Measurements from ENCODE around the gene MLST8. TPM values are rescaled to one million over a fixed set of nuclear protein-coding genes. Genes with fewer than 3 reads are reported as not detected.

MLST8 gene
- total and polyA plus RNA-seq, 3 experiments from 2014 or later: 30.8 to 76.8 (median 75.4) TPM

- Mint-ChIP-seq H3K27ac (no peak overlapping the region), H3K36me3 (peaks cover 0 to 43% (median 4%) of the 10 kb centered on the region in 3 donors), H3K27me3 (no peaks in the 10 kb centered on the region), H3K9me3 (no peaks in the 10 kb centered on the region), H3K4me1 (peaks cover 24 to 46% (median 29%) of the 10 kb centered on the region in 3 donors), H3K4me3 (no peak overlapping the region)
- no peak overlapping the region for H3K27ac ChIP-seq (ENCODE audit: low read depth, low read length)
- no peak for DNase-seq
- no peaks in the 10 kb centered on the region for H3K9me3 ChIP-seq (ENCODE audit: low read length)
- no peaks in the 10 kb centered on the region for H3K27me3 ChIP-seq (ENCODE audit: insufficient read depth, low read length, poor library complexity, severe bottlenecking)
- H3K36me3 ChIP-seq (ENCODE audit: insufficient read depth, low read length): peaks cover 3% of the 10 kb centered on the region
- POLR2A ChIA-PET: no interaction called here
- no peak overlapping the region for H3K4me3 ChIP-seq (ENCODE audit: low read length)
- H3K4me1 ChIP-seq (ENCODE audit: insufficient read depth, low read length): peaks cover 27% of the 10 kb centered on the region
- CTCF ChIA-PET: no interaction called here
Observed at GRCh38 chr16:2208308-2208707, 3.1 kb downstream of the MLST8 start.

DNA sequence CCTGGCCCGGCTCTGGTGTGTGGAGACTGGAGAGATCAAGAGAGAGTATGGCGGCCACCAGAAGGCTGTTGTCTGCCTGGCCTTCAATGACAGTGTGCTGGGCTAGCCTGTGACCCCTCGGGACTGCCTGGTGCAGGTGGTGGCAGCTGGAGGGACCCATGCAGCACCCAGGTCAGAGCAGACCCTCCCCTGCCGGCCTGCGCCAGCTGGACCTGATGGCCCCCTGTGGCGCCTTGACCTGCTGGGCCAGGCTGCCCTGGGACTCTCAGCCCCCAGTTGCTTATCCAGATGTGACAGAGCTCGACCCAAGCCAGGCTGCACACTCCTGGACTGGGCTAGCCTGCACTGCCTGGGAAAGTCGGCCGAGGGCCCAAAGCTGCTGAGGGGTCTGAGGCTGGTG, 3.5 kb downstream of the MLST8 start:
- Histone ChIP-seq H3K4me3 (ENCODE audit: low read length) (no peak overlapping the region), H3K27ac (ENCODE audit: low read depth, low read length) (no peak overlapping the region), H3K36me3 (ENCODE audit: insufficient read depth, low read length) (peaks cover 3% of the 10 kb centered on the region), H3K9me3 (ENCODE audit: low read length) (no peaks in the 10 kb centered on the region), H3K27me3 (ENCODE audit: insufficient read depth, low read length, poor library complexity, severe bottlenecking) (no peaks in the 10 kb centered on the region), H3K4me1 (ENCODE audit: insufficient read depth, low read length) (peaks cover 31% of the 10 kb centered on the region)
- Mint-ChIP-seq H3K4me1 (peaks cover 26 to 48% (median 34%) of the 10 kb centered on the region in 3 donors), H3K27ac (no peak overlapping the region), H3K36me3 (peaks cover 0 to 46% (median 4%) of the 10 kb centered on the region in 3 donors), H3K9me3 (no peaks in the 10 kb centered on the region), H3K27me3 (no peaks in the 10 kb centered on the region), H3K4me3 (no peak overlapping the region)
- POLR2A ChIA-PET: no interaction called here
- no peak for DNase-seq
- CTCF ChIA-PET: no interaction called here

DNA sequence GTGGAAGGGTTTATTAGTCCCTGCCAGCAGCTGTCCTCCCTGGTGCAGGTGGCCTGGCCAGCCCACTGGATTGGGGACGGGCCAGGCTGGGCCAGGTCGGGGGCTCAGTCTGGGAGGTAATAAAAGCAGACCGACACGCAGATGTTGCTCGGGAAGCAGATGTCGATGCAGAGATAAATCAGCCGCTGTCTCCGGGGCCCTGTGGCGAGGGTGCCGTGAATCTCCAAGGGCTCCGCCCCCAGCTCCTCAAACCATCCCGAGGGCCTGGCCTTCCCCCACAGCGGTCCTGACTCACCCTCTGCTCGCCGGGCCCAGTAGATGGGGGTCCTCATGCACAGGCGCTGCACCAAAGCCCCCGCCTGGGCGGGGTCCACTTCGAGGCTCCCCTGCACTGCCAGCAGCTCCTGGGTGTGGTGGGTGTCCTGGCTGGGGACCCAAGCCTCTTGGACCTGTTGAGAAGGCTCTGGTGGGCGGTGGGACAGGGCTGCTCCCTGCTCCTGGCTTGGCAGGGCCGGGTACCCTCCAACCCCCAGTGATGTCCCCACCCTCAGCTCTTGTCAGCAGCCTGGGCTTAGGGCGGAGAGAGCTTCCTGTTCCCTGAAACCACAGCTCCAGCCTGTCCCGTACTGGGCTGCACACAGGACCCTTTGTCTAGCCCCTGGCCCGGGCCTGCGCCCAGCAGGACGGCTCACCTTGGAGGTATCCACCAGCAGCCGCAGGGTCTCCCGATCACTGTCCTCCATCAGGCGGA, 4.2 kb downstream of the MLST8 start:
- Histone ChIP-seq H3K27me3 (ENCODE audit: insufficient read depth, low read length, poor library complexity, severe bottlenecking) (no peaks in the 10 kb centered on the region), H3K27ac (ENCODE audit: low read depth, low read length) (no peak overlapping the region), H3K4me3 (ENCODE audit: low read length) (no peak overlapping the region), H3K9me3 (ENCODE audit: low read length) (no peaks in the 10 kb centered on the region), H3K36me3 (ENCODE audit: insufficient read depth, low read length) (peaks cover 3% of the 10 kb centered on the region), H3K4me1 (ENCODE audit: insufficient read depth, low read length) (peaks cover 31% of the 10 kb centered on the region)
- no peak overlapping the region for H3K27ac Mint-ChIP-seq
- no peak overlapping the region for H3K4me3 Mint-ChIP-seq
- no peaks in the 10 kb centered on the region for H3K9me3 Mint-ChIP-seq
- no peak for DNase-seq
- no peaks in the 10 kb centered on the region for H3K27me3 Mint-ChIP-seq
- peaks cover 0 to 46% (median 4%) of the 10 kb centered on the region in 3 donors for H3K36me3 Mint-ChIP-seq
- ChIA-PET CTCF (no interaction called here), POLR2A (no interaction called here)
- H3K4me1 Mint-ChIP-seq: peaks cover 24 to 47% (median 32%) of the 10 kb centered on the region in 3 donors

GRCh38 chr16:2210009-2210332, 4.7 kb downstream of the MLST8 start:
- peaks cover 26% of the 10 kb centered on the region for H3K4me1 ChIP-seq (ENCODE audit: insufficient read depth, low read length)

GRCh38 chr16:2210386-2211365, 5.4 kb downstream of the MLST8 start, which contains the start of gene BRICD5:
Gene BRICD5, minus strand, starts transcription at chr16:2210863. Its CDS starts 30 bp downstream, at chr16:2210833.
- ChIA-PET CTCF (no interaction called here), POLR2A (no interaction called here)
- Histone ChIP-seq H3K9me3 (ENCODE audit: low read length) (no peaks in the 10 kb centered on the region), H3K4me1 (ENCODE audit: insufficient read depth, low read length) (peaks cover 26% of the 10 kb centered on the region), H3K27ac (ENCODE audit: low read depth, low read length) (no peak within 1 kb of the TSS), H3K27me3 (ENCODE audit: insufficient read depth, low read length, poor library complexity, severe bottlenecking) (no peaks in the 10 kb centered on the region), H3K4me3 (ENCODE audit: low read length) (no peak within 1 kb of the TSS), H3K36me3 (ENCODE audit: insufficient read depth, low read length) (peaks cover 3% of the 10 kb centered on the region)
- no peak for DNase-seq
- Mint-ChIP-seq H3K4me1 (peaks cover 23 to 46% (median 33%) of the 10 kb centered on the region in 3 donors), H3K36me3 (peaks cover 0 to 45% (median 4%) of the 10 kb centered on the region in 3 donors), H3K27ac (peak within 1 kb of the TSS in 2 of 8 donors; percentile 20 to 21), H3K4me3 (no peak within 1 kb of the TSS), H3K27me3 (no peaks in the 10 kb centered on the region), H3K9me3 (no peaks in the 10 kb centered on the region)

More at GRCh38 chr16:2210009-2210332, 4.7 kb downstream of the MLST8 start:
- CTCF ChIA-PET: no interaction called here
- Mint-ChIP-seq H3K27ac (peak overlapping the region in 1 of 8 donors; percentile 21), H3K4me3 (no peak overlapping the region), H3K9me3 (no peaks in the 10 kb centered on the region), H3K4me1 (peaks cover 21 to 43% (median 29%) of the 10 kb centered on the region in 3 donors), H3K27me3 (no peaks in the 10 kb centered on the region), H3K36me3 (peaks cover 0 to 46% (median 4%) of the 10 kb centered on the region in 3 donors)
- DNase-seq: no peak
- Histone ChIP-seq H3K9me3 (ENCODE audit: low read length) (no peaks in the 10 kb centered on the region), H3K4me3 (ENCODE audit: low read length) (no peak overlapping the region), H3K36me3 (ENCODE audit: insufficient read depth, low read length) (peaks cover 3% of the 10 kb centered on the region), H3K27me3 (ENCODE audit: insufficient read depth, low read length, poor library complexity, severe bottlenecking) (no peaks in the 10 kb centered on the region), H3K27ac (ENCODE audit: low read depth, low read length) (no peak overlapping the region)
- POLR2A ChIA-PET: no interaction called here

- POLR2A ChIA-PET: no interaction called here
- Mint-ChIP-seq H3K27ac (peak overlapping the region in 1 of 8 donors; percentile 20), H3K4me3 (peak overlapping the region in 4 of 7 donors; percentile 28 to 66 (median 40))
Observed at GRCh38 chr16:2211923-2212347, 6.7 kb downstream of the MLST8 start.

DNA sequence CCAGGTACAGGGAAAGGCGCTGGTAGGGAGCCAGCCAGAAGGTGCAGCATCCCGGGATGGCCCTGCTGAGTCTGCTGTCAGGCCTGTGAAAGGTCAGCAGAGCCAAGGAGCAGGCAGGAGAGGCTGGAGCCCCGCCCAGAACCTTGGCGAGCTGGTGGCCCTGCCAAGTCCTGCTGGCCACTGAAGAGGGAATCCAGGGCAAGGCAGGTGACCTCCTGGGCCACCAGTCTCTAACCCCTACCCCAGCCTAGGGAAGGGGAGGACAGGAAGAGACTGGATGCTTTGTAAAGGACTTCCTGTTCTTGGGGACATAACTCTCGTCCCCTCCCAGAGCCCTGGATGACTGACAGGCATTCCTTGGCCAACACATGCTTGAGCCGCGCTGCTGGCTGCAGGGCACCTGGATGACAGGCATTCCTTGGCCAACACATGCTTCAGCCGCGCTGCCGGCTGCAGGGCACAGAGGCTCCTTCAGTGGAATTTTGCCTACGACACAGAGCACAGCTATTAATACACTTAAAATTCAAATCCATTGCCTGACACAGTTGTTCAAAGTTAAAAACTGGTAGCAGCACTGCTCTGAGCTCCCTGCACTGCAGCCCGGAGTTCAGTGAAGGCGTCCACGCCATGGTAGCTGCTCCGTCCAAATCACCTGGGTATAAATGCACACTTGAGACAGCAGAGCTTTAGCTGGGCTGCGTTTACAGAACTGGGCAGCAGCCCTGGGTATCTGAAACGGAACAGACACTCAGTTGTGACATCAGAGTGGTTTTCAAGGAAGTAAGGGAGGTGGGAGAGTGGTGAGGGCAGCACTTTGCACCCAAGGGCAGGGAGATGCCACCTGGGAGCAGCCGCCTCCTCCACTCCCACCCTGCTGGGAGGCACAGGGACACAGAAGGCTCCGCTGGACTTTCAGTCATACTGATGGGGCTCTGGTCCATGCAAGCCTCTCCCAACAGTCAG, 7.4 kb downstream of the MLST8 start:
- Mint-ChIP-seq H3K4me1 (peaks cover 18 to 29% (median 20%) of the 10 kb centered on the region in 3 donors), H3K4me3 (peak overlapping the region; percentile 43 to 88 (median 74)), H3K36me3 (peaks cover 0 to 32% (median 2%) of the 10 kb centered on the region in 3 donors), H3K27me3 (no peaks in the 10 kb centered on the region), H3K9me3 (no peaks in the 10 kb centered on the region), H3K27ac (peak overlapping the region in 1 of 8 donors; percentile 95)
- DNase-seq: no peak
- H3K36me3 ChIP-seq (ENCODE audit: insufficient read depth, low read length): no peaks in the 10 kb centered on the region
- H3K4me3 ChIP-seq (ENCODE audit: low read length): peak overlapping the region; percentile 41
- H3K4me1 ChIP-seq (ENCODE audit: insufficient read depth, low read length): peaks cover 15% of the 10 kb centered on the region
- peak overlapping the region; percentile 48 for H3K27ac ChIP-seq (ENCODE audit: low read depth, low read length)
- no peaks in the 10 kb centered on the region for H3K27me3 ChIP-seq (ENCODE audit: insufficient read depth, low read length, poor library complexity, severe bottlenecking)
- POLR2A ChIA-PET: no interaction called here
- no peaks in the 10 kb centered on the region for H3K9me3 ChIP-seq (ENCODE audit: low read length)
- CTCF ChIA-PET: interaction anchor here (1.1 to 1.3 kb wide), 2 partner anchors 39 to 56 kb away, joined by 3 read pairs; partner anchors contain the start of gene ECI1

More at GRCh38 chr16:2211923-2212347, 6.7 kb downstream of the MLST8 start:
- H3K27me3 Mint-ChIP-seq: no peaks in the 10 kb centered on the region
- Histone ChIP-seq H3K27ac (ENCODE audit: low read depth, low read length) (no peak overlapping the region), H3K9me3 (ENCODE audit: low read length) (no peaks in the 10 kb centered on the region), H3K27me3 (ENCODE audit: insufficient read depth, low read length, poor library complexity, severe bottlenecking) (no peaks in the 10 kb centered on the region), H3K36me3 (ENCODE audit: insufficient read depth, low read length) (peaks cover 3% of the 10 kb centered on the region), H3K4me3 (ENCODE audit: low read length) (no peak overlapping the region), H3K4me1 (ENCODE audit: insufficient read depth, low read length) (peaks cover 15% of the 10 kb centered on the region)
- peaks cover 20 to 36% (median 25%) of the 10 kb centered on the region in 3 donors for H3K4me1 Mint-ChIP-seq
- no peak for DNase-seq
- H3K9me3 Mint-ChIP-seq: no peaks in the 10 kb centered on the region
- CTCF ChIA-PET: interaction anchor here (1.3 kb wide), 1 partner anchor 57 kb away, joined by 3 read pairs; no protein-coding TSS in a partner anchor
- H3K36me3 Mint-ChIP-seq: peaks cover 0 to 39% (median 4%) of the 10 kb centered on the region in 3 donors
